Measurements from ENCODE around the gene DISC1. TPM values are rescaled to one million over a fixed set of nuclear protein-coding genes. Genes with fewer than 3 reads are reported as not detected.
A peak's percentile ranks its signal among the peaks of the same experiment; 100 is the strongest.

Gene DISC1
- total RNA-seq, 2 donors from 2014 or later: 6.7 to 9.3 TPM

DNA sequence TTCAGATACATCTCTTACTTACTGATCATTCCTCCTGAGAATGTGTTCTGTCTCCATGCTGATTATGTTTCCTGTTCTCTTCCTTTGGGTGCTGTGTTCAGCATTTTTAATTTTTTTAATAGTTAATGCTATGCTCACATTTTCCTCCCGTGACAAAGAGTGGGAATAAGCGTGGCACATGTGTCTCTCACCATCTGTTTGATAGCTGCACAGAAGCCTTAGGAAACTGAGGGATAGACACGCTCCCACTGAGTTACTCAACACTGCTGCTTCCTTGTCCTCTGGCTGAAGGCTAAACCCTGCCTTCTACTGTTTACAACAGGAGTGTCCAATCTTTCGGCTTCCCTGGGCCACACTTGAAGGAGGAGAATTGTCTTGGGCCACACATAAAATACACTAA is 264.2 kb downstream of the DISC1 start:
- Histone ChIP-seq H3K4me3 (no peak overlapping the region), H3K36me3 (no peaks in the 10 kb centered on the region), H3K4me1 (replicated peaks) (no peaks in the 10 kb centered on the region), H3K27ac (no peak overlapping the region), H3K9me3 (no peaks in the 10 kb centered on the region), H3K27me3 (replicated peaks; ENCODE audit: insufficient read depth) (no peaks in the 10 kb centered on the region)
- 93% methylated on average over 4 of the region's 4 CpGs for WGBS
- no peak for DNase-seq (ENCODE audit: low spot score)
- intact Hi-C loops (cut with DNase I): no loop called here
- TF ChIP-seq POLR2AphosphoS5 (IDR thresholded peaks at IDR 0.05) (no peak), CTCF (IDR thresholded peaks at IDR 0.05) (no peak), POLR2A (IDR thresholded peaks at IDR 0.05) (no peak)

GRCh38 chr1:231893400-231894102 is 267.0 kb downstream of the DISC1 start:
- WGBS: 97% methylated on average over 7 of the region's 7 CpGs
- Histone ChIP-seq H3K4me3 (no peak overlapping the region), H3K36me3 (no peaks in the 10 kb centered on the region), H3K4me1 (replicated peaks) (no peaks in the 10 kb centered on the region), H3K27ac (no peak overlapping the region), H3K27me3 (replicated peaks; ENCODE audit: insufficient read depth) (no peaks in the 10 kb centered on the region), H3K9me3 (no peaks in the 10 kb centered on the region)
- no peak for DNase-seq (ENCODE audit: low spot score)
- intact Hi-C loops (cut with DNase I): no loop called here
- no peak for TF ChIP-seq CTCF (IDR thresholded peaks at IDR 0.05)
- no peak for TF ChIP-seq POLR2AphosphoS5 (IDR thresholded peaks at IDR 0.05)
- TF ChIP-seq POLR2A (IDR thresholded peaks at IDR 0.05): no peak

DNA sequence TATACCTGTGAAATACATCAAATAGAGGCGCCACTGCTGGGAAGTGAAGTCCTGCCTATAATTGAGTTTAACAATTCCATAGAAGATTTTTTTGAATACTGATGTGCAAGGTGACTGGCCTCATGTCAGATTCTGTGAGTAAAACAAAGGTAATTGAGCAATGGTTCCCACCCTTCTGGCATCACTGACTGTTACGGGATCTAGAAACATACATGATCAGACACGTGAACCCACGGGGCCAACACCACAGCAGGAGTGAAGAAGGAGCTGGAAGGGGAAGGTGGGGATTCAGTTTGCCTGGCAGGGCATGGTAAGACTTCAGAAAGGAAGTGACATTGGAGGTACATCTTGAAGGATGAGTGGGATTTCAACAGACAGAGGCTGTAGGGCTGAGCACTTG is 270.2 kb downstream of the DISC1 start:
- Histone ChIP-seq H3K9me3 (no peaks in the 10 kb centered on the region), H3K27me3 (replicated peaks; ENCODE audit: insufficient read depth) (no peaks in the 10 kb centered on the region), H3K4me3 (no peak overlapping the region), H3K27ac (no peak overlapping the region), H3K4me1 (replicated peaks) (no peaks in the 10 kb centered on the region), H3K36me3 (no peaks in the 10 kb centered on the region)
- peak; percentile 8 for DNase-seq (ENCODE audit: low spot score)
- intact Hi-C loops (cut with DNase I): no loop called here
- no peak for TF ChIP-seq POLR2A (IDR thresholded peaks at IDR 0.05)
- no peak for TF ChIP-seq CTCF (IDR thresholded peaks at IDR 0.05)
- WGBS: 63% methylated on average over 4 of the region's 4 CpGs

- Histone ChIP-seq H3K27ac (no peak overlapping the region), H3K9me3 (no peaks in the 10 kb centered on the region), H3K4me3 (no peak overlapping the region), H3K4me1 (replicated peaks) (no peaks in the 10 kb centered on the region), H3K36me3 (no peaks in the 10 kb centered on the region), H3K27me3 (replicated peaks; ENCODE audit: insufficient read depth) (no peaks in the 10 kb centered on the region)
- DNase-seq (ENCODE audit: low spot score): no peak
- 88% methylated on average over 2 of the region's 2 CpGs for WGBS
- intact Hi-C loops (cut with DNase I): no loop called here
- TF ChIP-seq CTCF (IDR thresholded peaks at IDR 0.05): no peak
- TF ChIP-seq POLR2A (IDR thresholded peaks at IDR 0.05): no peak
- TF ChIP-seq POLR2AphosphoS5 (IDR thresholded peaks at IDR 0.05): no peak
Observed at GRCh38 chr1:231899046-231899445, 272.5 kb downstream of the DISC1 start.

GRCh38 chr1:231899713-231900435 is 273.3 kb downstream of the DISC1 start:
- H3K27ac ChIP-seq: no peak overlapping the region
- 53% methylated on average over 9 of the region's 9 CpGs for WGBS
- no peak for DNase-seq (ENCODE audit: low spot score)
- no peaks in the 10 kb centered on the region for H3K9me3 ChIP-seq
- no peak overlapping the region for H3K4me3 ChIP-seq
- intact Hi-C loops (cut with DNase I): no loop called here
- TF ChIP-seq POLR2AphosphoS5 (IDR thresholded peaks at IDR 0.05): no peak
- TF ChIP-seq POLR2A (IDR thresholded peaks at IDR 0.05): no peak
- no peaks in the 10 kb centered on the region for H3K36me3 ChIP-seq
- no peaks in the 10 kb centered on the region for H3K27me3 ChIP-seq (replicated peaks; ENCODE audit: insufficient read depth)
- H3K4me1 ChIP-seq (replicated peaks): no peaks in the 10 kb centered on the region
